GM23338 (cell line): Measurements from ENCODE around the gene SRD5A2. TPM values are rescaled to one million over a fixed set of nuclear protein-coding genes. Genes with fewer than 3 reads are reported as not detected.
"Not testable (repeated sequence)": the region's sequence is repeated elsewhere in the genome, so short reads cannot be mapped to it uniquely, and the experiment has no call there.

Experiments used
- ATAC-seq: fragments of 200-7000 bp; cut with Tn5 transposase; 3 replicates; pipeline ENCODE4 v1.9.1; 2020
- DNase-seq: peaks from one replicate; pipeline ENCODE4 v3.0.0-alpha.2; 2015; ENCODE audit warnings: low spot score
- H2AFZ ChIP-seq: fragments of 200-600 bp; sonication (generic); 2 replicates; pipeline ENCODE4 v1.8.0; 2016; ENCODE audit warnings: antibody characterized with exemption, mild to moderate bottlenecking, moderate library complexity
- H3F3A ChIP-seq: fragments of 200-600 bp; sonication (generic); replicated peaks from 2 replicates; pipeline ENCODE4 v1.8.0; 2017; ENCODE audit warnings: antibody characterized with exemption, mixed run types, low read depth
- H3K27ac ChIP-seq: fragments of 200-600 bp; sonication (generic); 2 replicates; pipeline ENCODE4 v1.6.1; 2016; ENCODE audit warnings: low read depth
- H3K27me3 ChIP-seq: fragments of 200-600 bp; sonication (generic); 2 replicates; pipeline ENCODE4 v1.8.0; 2016; ENCODE audit warnings: mild to moderate bottlenecking, mixed run types, moderate library complexity; ENCODE audit not compliant: insufficient read depth
- H3K36me3 ChIP-seq: fragments of 200-600 bp; sonication (generic); 2 replicates; pipeline ENCODE4 v1.8.0; 2016; ENCODE audit warnings: mild to moderate bottlenecking; ENCODE audit not compliant: insufficient read depth
- H3K4me1 ChIP-seq: fragments of 200-600 bp; sonication (generic); 2 replicates; pipeline ENCODE4 v1.8.0; 2016; ENCODE audit warnings: mild to moderate bottlenecking, moderate library complexity; ENCODE audit not compliant: insufficient read depth
- H3K4me2 ChIP-seq: fragments of 200-600 bp; sonication (generic); 2 replicates; pipeline ENCODE4 v1.7.1; 2017; ENCODE audit warnings: mixed run types
- H3K4me3 ChIP-seq: fragments of 200-600 bp; sonication (generic); 2 replicates; pipeline ENCODE4 v1.6.1; 2016; ENCODE audit warnings: mixed run types
- H3K79me2 ChIP-seq: fragments of 200-600 bp; sonication (generic); replicated peaks from 2 replicates; pipeline ENCODE4 v1.8.0; 2017; ENCODE audit warnings: mild to moderate bottlenecking; ENCODE audit not compliant: insufficient read depth
- H3K9me2 ChIP-seq: fragments of 200-600 bp; sonication (generic); 2 replicates; pipeline ENCODE4 v1.8.0; 2017; ENCODE audit not compliant: insufficient read depth
- H4K20me1 ChIP-seq: fragments of 200-600 bp; sonication (generic); replicated peaks from 2 replicates; pipeline ENCODE4 v1.8.0; 2017; ENCODE audit warnings: mild to moderate bottlenecking; ENCODE audit not compliant: insufficient read depth
- H3K27ac Mint-ChIP-seq: 2 replicates; pipeline ENCODE4 v1.8.0; 2020; ENCODE audit warnings: inconsistent platforms, mild to moderate bottlenecking, moderate library complexity, mixed read lengths
- H3K27me3 Mint-ChIP-seq: 3 replicates; pipeline ENCODE4 v1.8.0; 2022; ENCODE audit warnings: low read depth, mild to moderate bottlenecking, moderate library complexity, mixed read lengths, inconsistent platforms; ENCODE audit not compliant: insufficient read depth, poor library complexity
- H3K36me3 Mint-ChIP-seq: 3 replicates; pipeline ENCODE4 v1.8.0; 2021; ENCODE audit warnings: low read depth, mild to moderate bottlenecking, inconsistent platforms, moderate library complexity, mixed read lengths
- H3K4me1 Mint-ChIP-seq: 3 replicates; pipeline ENCODE4 v1.8.0; 2020; ENCODE audit warnings: mild to moderate bottlenecking, inconsistent platforms, mixed read lengths
- H3K4me3 Mint-ChIP-seq: 3 replicates; pipeline ENCODE4 v1.8.0; 2021; ENCODE audit warnings: moderate library complexity, mild to moderate bottlenecking, inconsistent platforms, mixed read lengths
- H3K9me3 Mint-ChIP-seq: 3 replicates; pipeline ENCODE4 v1.8.0; 2020; ENCODE audit warnings: moderate library complexity, mild to moderate bottlenecking, inconsistent platforms, mixed read lengths
- CREB1 ChIP-seq: fragments of 250-450 bp; sonication (Bioruptor Pico); IDR thresholded peaks from 2 replicates; pipeline ENCODE4 v1.5.0; 2020; ENCODE audit warnings: low read depth, mild to moderate bottlenecking, moderate library complexity
- EZH2 ChIP-seq: fragments of 200-600 bp; sonication (generic); IDR thresholded peaks from one replicate; pipeline ENCODE4 v1.8.0; 2017; ENCODE audit warnings: antibody characterized with exemption, mild to moderate bottlenecking, low read depth; ENCODE audit not compliant: unreplicated experiment
- JUNB ChIP-seq: IDR thresholded peaks from one replicate; pipeline ENCODE4 v1.6.1; 2016; ENCODE audit warnings: antibody characterized with exemption; ENCODE audit not compliant: unreplicated experiment
- NANOG ChIP-seq: IDR thresholded peaks from 2 replicates; pipeline ENCODE4 v1.6.1; 2016; ENCODE audit warnings: antibody characterized with exemption, borderline replicate concordance
- POLR2AphosphoS5 ChIP-seq: IDR thresholded peaks from 2 replicates; pipeline ENCODE4 v1.6.1; 2016; ENCODE audit warnings: antibody characterized with exemption, low read depth
- STAT1 ChIP-seq: IDR thresholded peaks from one replicate; pipeline ENCODE4 v1.6.1; 2016; ENCODE audit warnings: antibody characterized with exemption; ENCODE audit not compliant: unreplicated experiment
- ZNF331 ChIP-seq: fragments of 250-450 bp; sonication (Bioruptor Pico); IDR thresholded peaks from 2 replicates; pipeline ENCODE4 v1.5.0; 2020; ENCODE audit warnings: low read depth, mild to moderate bottlenecking, moderate library complexity
- polyA plus RNA-seq: library from polyadenylated mRNA; unstranded; fragments of >200 nt; fragmentation: Nextera tagmentation; extraction: Ambion mirVana; gene quantifications from 2 replicates; pipeline ENCODE4 v1.2.1, GENCODE V29; 2016
- total RNA-seq: library from RNA; depleted of rRNA; stranded (reverse); fragments of >200 nt; shearing (Covaris generic); gene quantifications from 2 replicates; pipeline ENCODE4 v1.2.3, GENCODE V29; 2014
- TF ChIP-seq, protein P1 (sequence below), 2 experiments: fragments of 200-600 bp in 1 of 2; sonication (generic) in 1 of 2; conservative IDR thresholded peaks; 2 replicates each; pipeline versions ENCODE4 v1.5.1 to v1.6.1; 2016 to 2017; ENCODE audit warnings: antibody characterized with exemption in 2 of 2, low read depth in 2 of 2, mild to moderate bottlenecking in 2 of 2, moderate library complexity in 1 of 2
- TF ChIP-seq, protein P2 (sequence below): IDR thresholded peaks from one replicate; pipeline ENCODE4 v1.6.1; 2018; ENCODE audit warnings: antibody characterized with exemption; ENCODE audit not compliant: unreplicated experiment

The SRD5A2 gene
- total and polyA plus RNA-seq, 2 experiments from 2014 or later: 0.03 to 0.05 TPM

DNA sequence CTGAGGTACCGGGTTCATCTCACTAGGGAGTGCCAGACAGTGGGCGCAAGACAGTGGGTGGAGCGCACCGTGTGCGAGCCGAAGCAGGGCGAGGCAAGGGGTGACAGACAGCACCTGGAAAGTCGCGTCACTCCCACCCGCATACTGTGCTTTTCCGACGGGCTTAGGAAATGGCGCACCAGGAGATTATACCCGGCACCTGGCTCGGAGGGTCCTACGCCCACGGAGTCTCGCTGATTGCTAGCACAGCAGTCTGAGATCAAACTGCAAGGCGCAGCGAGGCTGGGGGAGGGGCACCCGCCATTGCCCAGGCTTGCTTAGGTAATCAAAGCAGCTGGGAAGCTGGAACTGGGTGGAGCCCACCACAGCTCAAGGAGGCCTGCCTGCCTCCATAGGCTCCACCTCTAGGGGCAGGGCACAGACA, 84.3 kb downstream of the SRD5A2 start:
- not testable (repeated sequence) for H3K36me3 Mint-ChIP-seq, H3K4me1 Mint-ChIP-seq, H3K36me3 ChIP-seq, H3F3A ChIP-seq, H3K9me2 ChIP-seq, H3K4me1 ChIP-seq, H3K27me3 Mint-ChIP-seq, H3K79me2 ChIP-seq, H4K20me1 ChIP-seq, H3K27me3 ChIP-seq
- H3K4me3 Mint-ChIP-seq: peak overlapping the region; percentile 73
- DNase-seq (peak; percentile 45), ATAC-seq (peak; percentile 71)
- H3K27ac Mint-ChIP-seq: peak overlapping the region; percentile 89
- Histone ChIP-seq H2AFZ (peak overlapping the region; percentile 12), H3K27ac (peak overlapping the region; percentile 55; the same call in 1 of the 2 replicates), H3K4me2 (peak overlapping the region; percentile 64), H3K4me3 (peak overlapping the region; percentile 60)
- H3K9me3 Mint-ChIP-seq: peaks cover 14% of the 10 kb centered on the region
- TF ChIP-seq POLR2AphosphoS5: 0 out of 2 replicates have a peak, but pooled peaks have one; percentile 30

DNA sequence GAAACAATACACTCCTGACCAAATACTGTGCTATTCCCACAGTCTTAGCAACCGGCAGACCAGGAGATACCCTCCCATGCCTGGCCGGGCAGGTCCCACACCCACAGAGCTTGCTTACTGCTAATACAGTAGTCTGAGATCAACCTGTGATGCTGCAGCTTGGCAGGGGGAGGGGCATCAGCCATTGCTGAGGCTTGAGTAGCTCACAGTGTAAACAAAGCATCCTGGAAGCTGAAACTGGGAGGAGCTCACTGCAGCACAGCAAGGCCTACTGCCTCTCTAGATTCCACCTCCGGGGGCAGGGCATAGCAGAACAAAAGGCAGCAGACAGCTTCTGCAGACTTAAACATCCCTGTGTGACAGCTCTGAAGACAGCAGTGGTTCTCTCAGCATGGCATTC, 91.4 kb downstream of the SRD5A2 start:
- ATAC-seq (peak; percentile 100), DNase-seq (peak; percentile 93)
- not testable (repeated sequence) for H3K4me3 ChIP-seq, H3K4me1 ChIP-seq, H3K4me3 Mint-ChIP-seq, H3K27ac ChIP-seq, H3K36me3 ChIP-seq, H3K9me2 ChIP-seq, H3K27ac Mint-ChIP-seq, H3K27me3 ChIP-seq, H3K4me1 Mint-ChIP-seq, H3K27me3 Mint-ChIP-seq, H3F3A ChIP-seq, H4K20me1 ChIP-seq, H3K79me2 ChIP-seq, H3K36me3 Mint-ChIP-seq
- TF ChIP-seq CREB1 (CRISPR knock-in tag): 0 out of 2 replicates have a peak, but pooled peaks have one; percentile 15
- TF ChIP-seq, protein P1, sequence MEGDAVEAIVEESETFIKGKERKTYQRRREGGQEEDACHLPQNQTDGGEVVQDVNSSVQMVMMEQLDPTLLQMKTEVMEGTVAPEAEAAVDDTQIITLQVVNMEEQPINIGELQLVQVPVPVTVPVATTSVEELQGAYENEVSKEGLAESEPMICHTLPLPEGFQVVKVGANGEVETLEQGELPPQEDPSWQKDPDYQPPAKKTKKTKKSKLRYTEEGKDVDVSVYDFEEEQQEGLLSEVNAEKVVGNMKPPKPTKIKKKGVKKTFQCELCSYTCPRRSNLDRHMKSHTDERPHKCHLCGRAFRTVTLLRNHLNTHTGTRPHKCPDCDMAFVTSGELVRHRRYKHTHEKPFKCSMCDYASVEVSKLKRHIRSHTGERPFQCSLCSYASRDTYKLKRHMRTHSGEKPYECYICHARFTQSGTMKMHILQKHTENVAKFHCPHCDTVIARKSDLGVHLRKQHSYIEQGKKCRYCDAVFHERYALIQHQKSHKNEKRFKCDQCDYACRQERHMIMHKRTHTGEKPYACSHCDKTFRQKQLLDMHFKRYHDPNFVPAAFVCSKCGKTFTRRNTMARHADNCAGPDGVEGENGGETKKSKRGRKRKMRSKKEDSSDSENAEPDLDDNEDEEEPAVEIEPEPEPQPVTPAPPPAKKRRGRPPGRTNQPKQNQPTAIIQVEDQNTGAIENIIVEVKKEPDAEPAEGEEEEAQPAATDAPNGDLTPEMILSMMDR (conservative IDR thresholded peaks at IDR 0.05; ENCODE audit: low read depth in 2 of 2): peak; percentile 16 to 32; a peak in 1 of 4 replicates
- peak overlapping the region; percentile 35; the same call in 1 of the 2 replicates for H2AFZ ChIP-seq
- peaks cover 22% of the 10 kb centered on the region for H3K9me3 Mint-ChIP-seq
- H3K4me2 ChIP-seq: peak overlapping the region; percentile 59; the same call in 1 of the 2 replicates

DNA sequence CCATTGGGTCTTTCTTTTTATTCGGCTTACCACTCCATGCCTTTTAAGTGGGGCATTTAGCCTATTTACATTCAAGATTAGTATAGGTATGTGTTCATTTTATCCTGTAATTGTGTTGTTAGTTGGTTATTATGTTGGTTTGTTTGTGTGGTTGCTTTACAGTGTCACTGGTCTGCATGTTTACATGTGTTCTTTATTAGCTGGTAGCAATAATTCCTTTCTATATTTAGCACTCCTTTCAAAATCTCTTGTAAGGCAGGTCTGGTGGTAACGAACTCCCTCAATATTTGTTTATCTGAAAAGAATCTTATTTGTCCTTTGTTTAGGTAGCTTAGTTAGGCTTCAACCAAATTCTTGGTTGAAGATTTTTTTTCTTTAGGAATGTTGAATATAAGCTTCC, 97.5 kb downstream of the SRD5A2 start:
- H3K4me2 ChIP-seq: no peak overlapping the region
- H2AFZ ChIP-seq: no peak overlapping the region
- H3K9me2 ChIP-seq: no peaks in the 10 kb centered on the region
- no peaks in the 10 kb centered on the region for H3K27me3 Mint-ChIP-seq
- H3K4me3 ChIP-seq: no peak overlapping the region
- H3K27me3 ChIP-seq: no peaks in the 10 kb centered on the region
- no peak for ATAC-seq
- H3K9me3 Mint-ChIP-seq: no peaks in the 10 kb centered on the region
- DNase-seq: no peak
- H3K4me1 Mint-ChIP-seq: no peaks in the 10 kb centered on the region
- H3K4me3 Mint-ChIP-seq: no peak overlapping the region
- no peak overlapping the region for H3K27ac ChIP-seq
- H3K79me2 ChIP-seq: no peaks in the 10 kb centered on the region
- H3F3A ChIP-seq: no peaks in the 10 kb centered on the region
- H4K20me1 ChIP-seq: no peaks in the 10 kb centered on the region
- no peak overlapping the region for H3K27ac Mint-ChIP-seq
- 0 out of 2 replicates have a peak, but pooled peaks cover 5% of the 10 kb centered on the region for H3K4me1 ChIP-seq
- no peaks in the 10 kb centered on the region for H3K36me3 Mint-ChIP-seq
- no peaks in the 10 kb centered on the region for H3K36me3 ChIP-seq
- TF ChIP-seq, protein P2, sequence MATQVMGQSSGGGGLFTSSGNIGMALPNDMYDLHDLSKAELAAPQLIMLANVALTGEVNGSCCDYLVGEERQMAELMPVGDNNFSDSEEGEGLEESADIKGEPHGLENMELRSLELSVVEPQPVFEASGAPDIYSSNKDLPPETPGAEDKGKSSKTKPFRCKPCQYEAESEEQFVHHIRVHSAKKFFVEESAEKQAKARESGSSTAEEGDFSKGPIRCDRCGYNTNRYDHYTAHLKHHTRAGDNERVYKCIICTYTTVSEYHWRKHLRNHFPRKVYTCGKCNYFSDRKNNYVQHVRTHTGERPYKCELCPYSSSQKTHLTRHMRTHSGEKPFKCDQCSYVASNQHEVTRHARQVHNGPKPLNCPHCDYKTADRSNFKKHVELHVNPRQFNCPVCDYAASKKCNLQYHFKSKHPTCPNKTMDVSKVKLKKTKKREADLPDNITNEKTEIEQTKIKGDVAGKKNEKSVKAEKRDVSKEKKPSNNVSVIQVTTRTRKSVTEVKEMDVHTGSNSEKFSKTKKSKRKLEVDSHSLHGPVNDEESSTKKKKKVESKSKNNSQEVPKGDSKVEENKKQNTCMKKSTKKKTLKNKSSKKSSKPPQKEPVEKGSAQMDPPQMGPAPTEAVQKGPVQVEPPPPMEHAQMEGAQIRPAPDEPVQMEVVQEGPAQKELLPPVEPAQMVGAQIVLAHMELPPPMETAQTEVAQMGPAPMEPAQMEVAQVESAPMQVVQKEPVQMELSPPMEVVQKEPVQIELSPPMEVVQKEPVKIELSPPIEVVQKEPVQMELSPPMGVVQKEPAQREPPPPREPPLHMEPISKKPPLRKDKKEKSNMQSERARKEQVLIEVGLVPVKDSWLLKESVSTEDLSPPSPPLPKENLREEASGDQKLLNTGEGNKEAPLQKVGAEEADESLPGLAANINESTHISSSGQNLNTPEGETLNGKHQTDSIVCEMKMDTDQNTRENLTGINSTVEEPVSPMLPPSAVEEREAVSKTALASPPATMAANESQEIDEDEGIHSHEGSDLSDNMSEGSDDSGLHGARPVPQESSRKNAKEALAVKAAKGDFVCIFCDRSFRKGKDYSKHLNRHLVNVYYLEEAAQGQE: no peak
- TF ChIP-seq STAT1 (no peak), EZH2 (no peak), ZNF331 (CRISPR knock-in tag) (no peak), NANOG (no peak), POLR2AphosphoS5 (no peak), JUNB (no peak)
